ENCODE results near the gene CERS6. TPM values are rescaled to one million over a fixed set of nuclear protein-coding genes. Genes with fewer than 3 reads are reported as not detected.
"Not testable (repeated sequence)": the region's sequence is repeated elsewhere in the genome, so short reads cannot be mapped to it uniquely, and the experiment has no call there.

CERS6 gene
- total and polyA plus RNA-seq, 4 donors, result 4.2 to 20.4 (median 10.1) TPM

DNA sequence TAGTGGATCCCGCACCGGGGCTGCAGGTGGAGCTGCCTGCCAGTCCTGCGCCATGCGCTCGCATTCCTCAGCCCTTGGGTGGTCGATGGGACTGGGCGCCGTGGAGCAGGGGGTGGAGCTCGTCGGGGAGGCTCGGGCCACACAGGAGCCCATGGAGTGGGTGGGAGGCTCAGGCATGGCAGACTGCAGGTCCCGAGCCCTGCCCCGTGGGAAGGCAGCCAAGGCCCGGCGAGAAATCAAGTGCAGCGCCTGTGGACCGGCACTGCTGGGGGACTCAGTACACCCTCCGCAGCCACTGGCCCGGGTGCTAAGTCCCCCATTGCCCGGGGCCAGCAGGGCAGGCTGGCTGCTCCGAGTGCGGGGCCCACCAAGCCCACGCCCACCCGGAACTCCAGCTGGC, 201.3 kb downstream of the CERS6 start:
- H3K9ac ChIP-seq (ENCODE audit: low read depth in 1 of 2, low read length in 2 of 2); DNase-seq (ENCODE audit: low spot score); H3K36me3 ChIP-seq (ENCODE audit: control insufficient read depth in 4 of 4, insufficient read depth in 3 of 4, low read depth in 1 of 4, low read length in 3 of 4); H3K9me3 ChIP-seq (ENCODE audit: control insufficient read depth in 4 of 4, low read length in 3 of 4); H3K27ac ChIP-seq (ENCODE audit: low read depth in 1 of 2, low read length in 2 of 2); H3K4me3 ChIP-seq (ENCODE audit: low read depth in 1 of 3, low read length in 3 of 3); H3K27me3 ChIP-seq (ENCODE audit: control insufficient read depth in 4 of 4, insufficient read depth in 4 of 4, low read length in 3 of 4): not testable (repeated sequence)
- over 99% methylated on average over 18 of the region's 24 CpGs for WGBS
- peaks cover 0 to 11% (median under 1%) of the 10 kb centered on the region in 4 donors for H3K4me1 ChIP-seq (ENCODE audit: control insufficient read depth in 4 of 4, insufficient read depth in 4 of 4, low read length in 3 of 4)

DNA sequence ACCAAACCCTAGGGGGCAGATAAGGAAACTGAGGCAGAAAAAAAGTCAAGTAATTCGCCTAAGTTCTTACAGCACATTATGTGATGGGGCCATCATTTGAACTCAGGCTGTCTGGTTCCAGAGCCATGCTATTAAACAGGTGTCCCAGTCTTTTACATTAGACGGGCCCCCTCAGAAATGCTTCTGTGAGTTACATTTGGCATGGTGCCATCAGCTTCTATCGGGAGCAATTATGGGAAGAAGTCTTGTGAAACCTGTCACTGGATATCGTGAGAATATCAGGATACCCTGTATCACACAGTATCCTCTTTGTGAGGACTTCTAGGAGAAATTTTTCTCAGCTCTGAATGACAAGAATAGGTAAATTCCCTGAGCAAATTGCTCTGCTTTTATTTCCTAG, 202.6 kb downstream of the CERS6 start:
- Histone ChIP-seq H3K27me3 (ENCODE audit: control insufficient read depth in 4 of 4, insufficient read depth in 4 of 4, low read length in 3 of 4) (no peaks in the 10 kb centered on the region), H3K9ac (ENCODE audit: low read depth in 1 of 2, low read length in 2 of 2) (no peak overlapping the region), H3K27ac (ENCODE audit: low read depth in 1 of 2, low read length in 2 of 2) (no peak overlapping the region), H3K4me1 (ENCODE audit: control insufficient read depth in 4 of 4, insufficient read depth in 4 of 4, low read length in 3 of 4) (peaks cover 0 to 5% (median under 1%) of the 10 kb centered on the region in 4 donors), H3K4me3 (ENCODE audit: low read depth in 1 of 3, low read length in 3 of 3) (no peak overlapping the region), H3K36me3 (ENCODE audit: control insufficient read depth in 4 of 4, insufficient read depth in 3 of 4, low read depth in 1 of 4, low read length in 3 of 4) (no peaks in the 10 kb centered on the region), H3K9me3 (ENCODE audit: control insufficient read depth in 4 of 4, low read length in 3 of 4) (no peaks in the 10 kb centered on the region)
- TF ChIP-seq HNF4G (IDR thresholded peaks at IDR 0.05), result no peak
- no peak for TF ChIP-seq HNF4A (conservative IDR thresholded peaks at IDR 0.05)
- TF ChIP-seq FOXA2 (IDR thresholded peaks at IDR 0.05), result no peak
- no peak for DNase-seq (ENCODE audit: low spot score)
- 81% methylated on average over 4 of the region's 4 CpGs for WGBS

DNA sequence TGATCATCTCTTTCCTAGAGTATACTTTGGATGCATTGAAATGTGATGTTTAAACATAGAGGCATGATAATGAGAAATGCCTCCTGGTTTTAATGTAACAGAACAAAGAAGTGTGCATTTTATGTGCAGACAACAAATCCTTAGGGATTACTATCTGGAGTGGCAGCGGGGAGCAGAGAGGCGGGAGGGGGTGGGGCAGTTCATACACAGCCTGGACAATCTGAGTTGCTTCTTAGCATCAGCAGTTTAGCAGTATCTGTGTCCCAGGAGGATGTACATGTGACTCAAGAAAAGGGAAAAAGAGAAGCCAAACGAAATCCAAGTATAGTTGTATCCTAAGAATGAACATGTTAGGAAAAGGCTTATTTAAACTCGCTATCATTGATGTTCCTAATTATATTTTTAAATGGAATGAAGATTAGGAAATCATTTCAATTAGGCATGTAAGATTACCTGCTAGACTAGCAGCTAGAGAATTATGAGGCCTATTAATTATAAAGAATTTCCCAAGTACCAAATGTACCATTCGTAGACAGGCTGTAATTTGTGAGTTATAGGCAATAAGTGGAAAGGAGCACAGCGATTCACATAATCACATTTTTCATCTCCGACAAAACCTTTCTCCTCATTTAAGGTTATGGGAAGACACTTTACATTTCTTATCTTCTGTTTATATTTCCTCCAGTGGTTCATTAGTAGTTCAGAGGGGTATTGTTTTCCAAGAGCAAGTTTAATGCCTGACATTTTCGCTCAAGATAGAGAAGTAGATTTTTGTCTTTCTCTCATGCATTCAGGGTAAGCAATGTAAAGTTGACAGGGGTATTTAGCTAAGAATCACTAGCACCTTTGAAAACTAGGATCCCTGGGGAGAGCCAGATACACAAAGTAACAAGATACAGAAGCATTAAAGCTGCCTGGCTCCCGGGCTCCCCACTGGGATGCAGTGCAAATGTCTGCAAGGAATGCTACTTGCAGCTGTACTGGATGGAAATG, 205.1 kb downstream of the CERS6 start:
- no peaks in the 10 kb centered on the region for H3K27me3 ChIP-seq (ENCODE audit: control insufficient read depth in 4 of 4, insufficient read depth in 4 of 4, low read length in 3 of 4)
- no peak overlapping the region for H3K4me3 ChIP-seq (ENCODE audit: low read depth in 1 of 3, low read length in 3 of 3)
- no peak overlapping the region for H3K9ac ChIP-seq (ENCODE audit: low read depth in 1 of 2, low read length in 2 of 2)
- WGBS, result 85% methylated on average over 9 of the region's 9 CpGs
- peaks cover 0 to 1% (median 0%) of the 10 kb centered on the region in 4 donors for H3K4me1 ChIP-seq (ENCODE audit: control insufficient read depth in 4 of 4, insufficient read depth in 4 of 4, low read length in 3 of 4)
- DNase-seq (ENCODE audit: low spot score), result no peak
- no peaks in the 10 kb centered on the region for H3K9me3 ChIP-seq (ENCODE audit: control insufficient read depth in 4 of 4, low read length in 3 of 4)
- H3K27ac ChIP-seq (ENCODE audit: low read depth in 1 of 2, low read length in 2 of 2), result no peak overlapping the region
- no peaks in the 10 kb centered on the region for H3K36me3 ChIP-seq (ENCODE audit: control insufficient read depth in 4 of 4, insufficient read depth in 3 of 4, low read depth in 1 of 4, low read length in 3 of 4)
- TF ChIP-seq CTCF (IDR thresholded peaks at IDR 0.05; ENCODE audit: low read depth, low read length, missing input control), result no peak
- TF ChIP-seq HNF4G (IDR thresholded peaks at IDR 0.05), result no peak
- no peak for TF ChIP-seq ZBTB33 (IDR thresholded peaks at IDR 0.05)
- TF ChIP-seq SP1 (IDR thresholded peaks at IDR 0.05), result no peak
- TF ChIP-seq, protein P1, sequence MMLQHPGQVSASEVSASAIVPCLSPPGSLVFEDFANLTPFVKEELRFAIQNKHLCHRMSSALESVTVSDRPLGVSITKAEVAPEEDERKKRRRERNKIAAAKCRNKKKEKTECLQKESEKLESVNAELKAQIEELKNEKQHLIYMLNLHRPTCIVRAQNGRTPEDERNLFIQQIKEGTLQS (IDR thresholded peaks at IDR 0.05), result no peak
- TF ChIP-seq FOXA2 (IDR thresholded peaks at IDR 0.05), result no peak
- no peak for TF ChIP-seq REST (IDR thresholded peaks at IDR 0.05)
- TF ChIP-seq JUND (IDR thresholded peaks at IDR 0.05), result no peak

All from liver (tissue), 9 donors.